IMR-90 (cell line): ENCODE results near the gene COPZ2. TPM values are rescaled to one million over a fixed set of nuclear protein-coding genes. Genes with fewer than 3 reads are reported as not detected.

ENCODE experiments used
- ATAC-seq: fragments of 200-7000 bp; cut with Tn5 transposase; 2 replicates; pipeline ENCODE4 v1.9.1; 2020; ENCODE audit warnings: low read depth, mild to moderate bottlenecking, moderate library complexity
- BruUV-seq: library from RNA; stranded (reverse); fragments of 400-500 nt; replicated peaks from 2 replicates; lab custom pipeline; 2021; lab: Mats Ljungman, UMichigan
- CTCF ChIA-PET: fragments of 300-600 bp; formaldehyde crosslinking; extraction: SDS; loops from one replicate; lab custom pipeline; 2021; ENCODE audit warnings: antibody characterized with exemption; lab: Yijun Ruan, JAX
- POLR2A ChIA-PET: fragments of 300-600 bp; sonication (Branson Sonifier 250); formaldehyde crosslinking; loops from one replicate; lab custom pipeline; 2022; ENCODE audit warnings: antibody characterized with exemption; ENCODE audit not compliant: unreplicated experiment; lab: Charles Lee
- DNase-seq: peaks from one replicate; pipeline ENCODE4 v3.0.0; 2013
- H2AFZ ChIP-seq: replicated peaks from 2 replicates; pipeline ENCODE3; 2013; ENCODE audit warnings: low read length, mild to moderate bottlenecking; ENCODE audit not compliant: poor library complexity
- H2AK5ac ChIP-seq: 2 replicates; pipeline ENCODE4 v1.6.1; 2013; ENCODE audit warnings: low read depth, low read length, inconsistent platforms
- H2AK9ac ChIP-seq: replicated peaks from 2 replicates; pipeline ENCODE3; 2013; ENCODE audit warnings: mild to moderate bottlenecking, low read depth, low read length, moderate library complexity; ENCODE audit not compliant: poor library complexity
- H2BK120ac ChIP-seq: 2 replicates; pipeline ENCODE4 v1.6.1; 2013; ENCODE audit warnings: low read depth, low read length, inconsistent platforms
- H2BK15ac ChIP-seq: 3 replicates; pipeline ENCODE4 v1.6.1; 2013; ENCODE audit warnings: low read depth, low read length, inconsistent platforms
- H2BK20ac ChIP-seq: 2 replicates; pipeline ENCODE4 v1.6.1; 2013; ENCODE audit warnings: low read depth, mild to moderate bottlenecking, inconsistent platforms, low read length, moderate library complexity
- H2BK5ac ChIP-seq: 2 replicates; pipeline ENCODE4 v1.6.1; 2013; ENCODE audit warnings: mild to moderate bottlenecking, low read depth, low read length, inconsistent platforms; ENCODE audit not compliant: poor library complexity, severe bottlenecking
- H3K14ac ChIP-seq: replicated peaks from 2 replicates; pipeline ENCODE4 v1.6.1; 2013; ENCODE audit warnings: low read depth, low read length, inconsistent platforms
- H3K18ac ChIP-seq: 2 replicates; pipeline ENCODE4 v1.6.1; 2013; ENCODE audit warnings: low read depth, low read length, control low read depth
- H3K23ac ChIP-seq: 2 replicates; pipeline ENCODE4 v1.6.1; 2013; ENCODE audit warnings: low read depth, low read length, inconsistent platforms
- H3K27ac ChIP-seq: 2 replicates; pipeline ENCODE4 v1.5.1; 2013; ENCODE audit warnings: mild to moderate bottlenecking, control low read depth, low read length; ENCODE audit not compliant: insufficient read depth
- H3K27me3 ChIP-seq: 2 replicates; pipeline ENCODE4 v1.6.1; 2013; ENCODE audit warnings: low read length; ENCODE audit not compliant: control insufficient read depth, insufficient read depth
- H3K36me3 ChIP-seq: 2 replicates; pipeline ENCODE4 v1.6.1; 2013; ENCODE audit warnings: low read length, mixed read lengths; ENCODE audit not compliant: control insufficient read depth, insufficient read depth
- H3K4ac ChIP-seq: 2 replicates; pipeline ENCODE4 v1.6.1; 2013; ENCODE audit warnings: low read depth, low read length, inconsistent platforms
- H3K4me1 ChIP-seq: 2 replicates; pipeline ENCODE4 v1.6.1; 2013; ENCODE audit warnings: low read length, mixed read lengths; ENCODE audit not compliant: control insufficient read depth, insufficient read depth
- H3K4me2 ChIP-seq: 2 replicates; pipeline ENCODE4 v1.6.1; 2013; ENCODE audit warnings: low read depth, mild to moderate bottlenecking, control low read depth, low read length, moderate library complexity
- H3K4me3 ChIP-seq: 2 replicates; pipeline ENCODE4 v1.5.1; 2013; ENCODE audit warnings: low read depth, mild to moderate bottlenecking, control low read depth, low read length, moderate library complexity; ENCODE audit not compliant: insufficient read depth
- H3K56ac ChIP-seq: 2 replicates; pipeline ENCODE4 v1.6.1; 2013; ENCODE audit warnings: low read length, inconsistent platforms; ENCODE audit not compliant: insufficient read depth; ENCODE audit errors: extremely low read depth
- H3K79me1 ChIP-seq, 2 experiments: 2 replicates each; pipeline ENCODE4 v1.6.1; 2013; ENCODE audit warnings: low read length in 2 of 2, inconsistent platforms in 1 of 2, low read depth in 1 of 2
- H3K9ac ChIP-seq: 2 replicates; pipeline ENCODE4 v1.6.1; 2013; ENCODE audit warnings: low read depth, low read length, control low read depth
- H3K9me1 ChIP-seq: 2 replicates; pipeline ENCODE4 v1.6.1; 2013; ENCODE audit warnings: low read length, inconsistent platforms; ENCODE audit not compliant: insufficient read depth
- H3K9me3 ChIP-seq: 2 replicates; pipeline ENCODE4 v1.6.1; 2013; ENCODE audit warnings: low read length; ENCODE audit not compliant: control insufficient read depth, insufficient read depth
- H4K20me1 ChIP-seq: 2 replicates; pipeline ENCODE4 v1.6.1; 2013; ENCODE audit warnings: low read length, inconsistent platforms; ENCODE audit not compliant: insufficient read depth
- H4K5ac ChIP-seq: 2 replicates; pipeline ENCODE4 v1.6.1; 2013; ENCODE audit warnings: mild to moderate bottlenecking, low read depth, low read length, control low read depth
- H4K8ac ChIP-seq, 2 experiments: 2 replicates each; pipeline ENCODE4 v1.6.1; 2013; ENCODE audit warnings: low read depth in 2 of 2, low read length in 2 of 2, control low read depth in 1 of 2, inconsistent platforms in 1 of 2
- H4K91ac ChIP-seq: 2 replicates; pipeline ENCODE4 v1.6.1; 2013; ENCODE audit warnings: low read depth, low read length, inconsistent platforms; ENCODE audit not compliant: insufficient read depth
- BHLHE40 ChIP-seq: fragments of 150-350 bp; IDR thresholded peaks from 2 replicates; pipeline ENCODE4 v1.6.1; 2016; ENCODE audit warnings: mild to moderate bottlenecking, low read depth, low read length
- CEBPB ChIP-seq: IDR thresholded peaks from 2 replicates; pipeline ENCODE4 v1.6.1; 2012; ENCODE audit warnings: low read depth, low read length, improper control_type of control experiment
- CHD1 ChIP-seq: IDR thresholded peaks from 2 replicates; pipeline ENCODE4 v1.6.1; 2012; ENCODE audit warnings: low read depth, low read length, improper control_type of control experiment
- CTCF ChIP-seq: conservative IDR thresholded peaks from 2 replicates; pipeline ENCODE4 v1.5.1; 2012; ENCODE audit warnings: mild to moderate bottlenecking, low read depth, low read length, improper control_type of control experiment
- FOS ChIP-seq: fragments of 150-350 bp; IDR thresholded peaks from 2 replicates; pipeline ENCODE4 v1.6.1; 2016; ENCODE audit warnings: low read depth, low read length
- MAFK ChIP-seq: IDR thresholded peaks from 2 replicates; pipeline ENCODE4 v1.6.1; 2012; ENCODE audit warnings: low read depth, low read length, improper control_type of control experiment
- MAZ ChIP-seq: IDR thresholded peaks from 2 replicates; pipeline ENCODE4 v1.6.1; 2012; ENCODE audit warnings: low read depth, mild to moderate bottlenecking, low read length, improper control_type of control experiment, moderate library complexity, borderline replicate concordance
- MXI1 ChIP-seq: IDR thresholded peaks from 2 replicates; pipeline ENCODE4 v1.6.1; 2012; ENCODE audit warnings: low read depth, mild to moderate bottlenecking, low read length, moderate library complexity, borderline replicate concordance
- NFE2L2 ChIP-seq: fragments of 150-350 bp; IDR thresholded peaks from 2 replicates; pipeline ENCODE4 v1.6.1; 2016; ENCODE audit warnings: low read depth, mild to moderate bottlenecking, low read length
- POLR2A ChIP-seq: IDR thresholded peaks from 2 replicates; pipeline ENCODE4 v1.6.1; 2012; ENCODE audit warnings: mild to moderate bottlenecking, low read depth, low read length
- RAD21 ChIP-seq: IDR thresholded peaks from 2 replicates; pipeline ENCODE4 v1.6.1; 2012; ENCODE audit warnings: low read length, improper control_type of control experiment
- RCOR1 ChIP-seq: IDR thresholded peaks from 2 replicates; pipeline ENCODE4 v1.6.1; 2012; ENCODE audit warnings: mild to moderate bottlenecking, low read length, improper control_type of control experiment; ENCODE audit not compliant: insufficient replicate concordance
- RFX5 ChIP-seq: IDR thresholded peaks from 2 replicates; pipeline ENCODE4 v1.8.0; 2012; ENCODE audit warnings: low read depth, mild to moderate bottlenecking, low read length, moderate library complexity
- SMC3 ChIP-seq: fragments of 150-350 bp; IDR thresholded peaks from 2 replicates; pipeline ENCODE4 v1.6.1; 2016; ENCODE audit warnings: low read depth, mild to moderate bottlenecking, antibody characterized with exemption, low read length, moderate library complexity
- USF2 ChIP-seq: fragments of 150-350 bp; IDR thresholded peaks from 2 replicates; pipeline ENCODE4 v1.6.1; 2017; ENCODE audit warnings: mild to moderate bottlenecking, antibody characterized with exemption, low read length, low read depth
- WGBS, 2 experiments: methylation state at CpG; one replicate each; pipeline versions ENCODE4 v1.1.5 to v1.1.7; 2013; ENCODE audit warnings: missing lambda C conversion rate in 2 of 2; ENCODE audit not compliant: insufficient read length in 1 of 2; ENCODE audit errors: extremely low coverage in 2 of 2; 5-methylcytosine and 5-hydroxymethylcytosine counted together
- dilution Hi-C: fragments of 300-500 bp; cut with HindIII; formaldehyde crosslinking; loops from one replicate; pipeline ENCODE4 v1.14.3; 2018; ENCODE audit warnings: low sequenced_read_pairs; ENCODE audit not compliant: unreplicated experiment
- in situ Hi-C: fragments of 300-500 bp; cut with MboI; formaldehyde crosslinking; loops from 3 replicates; pipeline ENCODE4 v1.14.3; 2019; ENCODE audit warnings: low sequenced_read_pairs, inconsistent platforms, mixed read lengths
- intact Hi-C: fragments of 100-400 bp; cut with micrococcal nuclease; formaldehyde crosslinking; loops from 2 replicates; pipeline ENCODE4 v1.10.0; 2022
- polyA plus RNA-seq, 3 experiments: library from polyadenylated mRNA; depleted of rRNA; stranded (reverse); fragments of >200 nt; gene quantifications; 2 replicates each; pipeline ENCODE4 v1.2.3, GENCODE V29; 2012; ENCODE audit warnings: low replicate concordance in 1 of 3
- total RNA-seq: library from RNA; depleted of rRNA; stranded (reverse); fragments of >200 nt; gene quantifications from 2 replicates; pipeline ENCODE4 v1.2.3, GENCODE V29; 2012
- TF ChIP-seq, protein P1 (sequence below): fragments of 150-350 bp; IDR thresholded peaks from 2 replicates; pipeline ENCODE4 v1.6.1; 2016; ENCODE audit warnings: low read depth, mild to moderate bottlenecking, low read length, moderate library complexity, borderline replicate concordance

The COPZ2 gene
- total and polyA plus RNA-seq, 2 of the 4 experiments (the other 2 are of a cell fraction), result 41.0 to 86.1 TPM

DNA sequence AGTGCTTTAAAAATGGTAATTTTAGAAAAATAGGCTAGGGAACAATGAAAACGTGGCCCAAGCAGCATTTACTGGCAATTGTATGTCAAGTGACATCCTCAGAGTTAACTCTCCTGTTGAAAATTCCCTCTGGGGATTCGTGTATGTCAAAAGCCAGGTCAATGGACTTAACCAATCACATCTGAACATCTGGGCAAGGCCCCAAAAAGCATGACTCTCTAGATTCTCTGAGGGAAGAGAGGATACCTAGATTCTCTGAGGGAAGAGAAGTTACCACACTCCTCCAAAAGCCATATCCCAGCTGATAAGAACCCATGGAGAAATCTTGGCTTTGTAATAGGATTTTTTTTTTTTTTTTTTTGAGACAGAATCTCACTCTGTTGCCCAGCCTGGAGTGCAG, 34.1 kb upstream of the COPZ2 start:
- WGBS, 2 experiments, result no CpG with 5 or more reads among the region's 2 CpGs
- peaks cover 5% of the 10 kb centered on the region; the same call in 1 of the 2 replicates for H4K20me1 ChIP-seq

More for the DNA sequence above, 34.1 kb upstream of the COPZ2 start:
- Histone ChIP-seq H3K18ac (no peak overlapping the region), H4K91ac (no peak overlapping the region), H4K8ac (no peak overlapping the region), H3K4me3 (no peak overlapping the region), H3K27ac (no peak overlapping the region), H2AK5ac (no peak overlapping the region), H3K27me3 (no peaks in the 10 kb centered on the region), H4K5ac (no peak overlapping the region), H3K23ac (no peak overlapping the region), H2AK9ac (no peak overlapping the region), H3K9me1 (no peaks in the 10 kb centered on the region), H2BK5ac (no peak overlapping the region), H3K9me3 (no peaks in the 10 kb centered on the region), H2BK120ac (no peak overlapping the region), H3K79me1 (peaks cover 34 to 38% of the 10 kb centered on the region in 2 experiments), H3K56ac (no peak overlapping the region), H3K36me3 (peaks cover 39% of the 10 kb centered on the region), H2BK20ac (no peak overlapping the region), H3K4me2 (no peak overlapping the region), H2AFZ (no peak overlapping the region), H3K4ac (no peak overlapping the region), H3K9ac (no peak overlapping the region), H2BK15ac (no peak overlapping the region), H3K4me1 (peaks cover 4% of the 10 kb centered on the region), H3K14ac (no peak overlapping the region)
- ChIA-PET CTCF (no interaction called here), POLR2A (interaction anchor here (0.6 kb wide), 1 partner anchor 94 kb away, joined by 5 read pairs; no protein-coding TSS in a partner anchor)
- no TSS peak for BruUV-seq
- dilution Hi-C loops (no loop called here), in situ Hi-C loops (no loop called here), intact Hi-C loops (no loop called here)
- no peak for ATAC-seq
- no peak for TF ChIP-seq MAFK
- no peak for TF ChIP-seq RAD21
- TF ChIP-seq CEBPB, result no peak
- TF ChIP-seq MXI1, result no peak
- no peak for TF ChIP-seq RFX5
- no peak for TF ChIP-seq NFE2L2
- TF ChIP-seq USF2, result no peak
- TF ChIP-seq FOS, result no peak
- TF ChIP-seq RCOR1, result no peak
- no peak for TF ChIP-seq CTCF
- TF ChIP-seq POLR2A, result no peak
- no peak for TF ChIP-seq BHLHE40
- TF ChIP-seq, protein P1, sequence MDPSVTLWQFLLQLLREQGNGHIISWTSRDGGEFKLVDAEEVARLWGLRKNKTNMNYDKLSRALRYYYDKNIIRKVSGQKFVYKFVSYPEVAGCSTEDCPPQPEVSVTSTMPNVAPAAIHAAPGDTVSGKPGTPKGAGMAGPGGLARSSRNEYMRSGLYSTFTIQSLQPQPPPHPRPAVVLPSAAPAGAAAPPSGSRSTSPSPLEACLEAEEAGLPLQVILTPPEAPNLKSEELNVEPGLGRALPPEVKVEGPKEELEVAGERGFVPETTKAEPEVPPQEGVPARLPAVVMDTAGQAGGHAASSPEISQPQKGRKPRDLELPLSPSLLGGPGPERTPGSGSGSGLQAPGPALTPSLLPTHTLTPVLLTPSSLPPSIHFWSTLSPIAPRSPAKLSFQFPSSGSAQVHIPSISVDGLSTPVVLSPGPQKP, result no peak
- TF ChIP-seq SMC3, result no peak
- TF ChIP-seq MAZ, result no peak
- no peak for TF ChIP-seq CHD1
- DNase-seq, result peak; percentile 36
